HepG2 (cell line): ENCODE data around the gene C1orf159. TPM values are rescaled to one million over a fixed set of nuclear protein-coding genes. Genes with fewer than 3 reads are reported as not detected.

Experiments
- ATAC-seq: fragments of 200-7000 bp; cut with Tn5 transposase; 3 replicates; pipeline ENCODE4 v1.9.1; 2020; ENCODE audit warnings: mild to moderate bottlenecking, moderate library complexity
- BruUV-seq: library from RNA; stranded (reverse); fragments of 400-500 nt; replicated peaks from 2 replicates; lab custom pipeline; 2021; lab: Mats Ljungman, UMichigan
- CTCF ChIA-PET: fragments of 300-600 bp; formaldehyde crosslinking; extraction: SDS; loops from one replicate; lab custom pipeline; 2021; ENCODE audit warnings: low total read pairs, inconsistent platforms, low intra/inter-chr PET ratio; lab: Yijun Ruan, JAX
- POLR2A ChIA-PET: fragments of 350-600 bp; sonication (Branson Sonifier 250); formaldehyde crosslinking; loops from one replicate; lab custom pipeline; 2020; ENCODE audit warnings: antibody characterized with exemption, inconsistent platforms; lab: Yijun Ruan, JAX
- DNase-seq: peaks from one replicate; pipeline ENCODE4 v3.0.0-alpha.2; 2015; ENCODE audit warnings: low spot score
- FAIRE-seq: peaks from 3 replicates; lab custom pipeline; 2011; peaks lifted over from hg19 to GRCh38; lab: Jason Lieb, UNC
- H2AFZ ChIP-seq: one replicate; pipeline ENCODE4 v1.6.1; 2011; ENCODE audit warnings: low read length, inconsistent platforms
- H3K27ac ChIP-seq: fragments of 300-600 bp; 3 replicates; pipeline ENCODE4 v1.8.0; 2011; ENCODE audit warnings: mixed run types, mild to moderate bottlenecking, mixed read lengths, low read length, inconsistent platforms; ENCODE audit not compliant: insufficient read depth; ENCODE audit errors: extremely low read length
- H3K27me3 ChIP-seq, 2 experiments: fragments of 200-600 bp in 1 of 2; 2 replicates in 1 of 2; 3 replicates in 1 of 2; pipeline versions ENCODE4 v1.6.0 to v1.8.0; 2011; ENCODE audit warnings: low read length in 2 of 2, mild to moderate bottlenecking in 2 of 2, moderate library complexity in 2 of 2, inconsistent platforms in 1 of 2; ENCODE audit not compliant: insufficient read depth in 2 of 2, control insufficient read depth in 1 of 2
- H3K36me3 ChIP-seq, 2 experiments: fragments of 200-600 bp in 1 of 2; replicated peaks in 1 of 2; 2 replicates in 1 of 2; 3 replicates in 1 of 2; pipeline versions ENCODE4 v1.5.1 to v1.8.0; 2011; ENCODE audit warnings: low read length in 2 of 2, inconsistent platforms in 1 of 2; ENCODE audit not compliant: insufficient read depth in 2 of 2, control insufficient read depth in 1 of 2
- H3K4me1 ChIP-seq: 2 replicates; pipeline ENCODE4 v1.5.1; 2012; ENCODE audit warnings: low read length, inconsistent platforms; ENCODE audit not compliant: insufficient read depth
- H3K4me2 ChIP-seq: 2 replicates; pipeline ENCODE4 v1.6.0; 2011; ENCODE audit warnings: low read depth, low read length, inconsistent platforms
- H3K4me3 ChIP-seq, 3 experiments: fragments of 200-600 bp in 1 of 3; sonication (generic), shearing (Covaris generic) in 1 of 3; replicated peaks in 1 of 3; 2 replicates each; pipeline ENCODE4 v1.5.1; 2011 to 2016; ENCODE audit warnings: low read length in 3 of 3, inconsistent platforms in 2 of 3, low read depth in 2 of 3, mild to moderate bottlenecking in 2 of 3, control low read depth in 1 of 3, mixed read lengths in 1 of 3; ENCODE audit not compliant: insufficient read depth in 1 of 3
- H3K79me2 ChIP-seq: one replicate; pipeline ENCODE4 v1.6.1; 2011; ENCODE audit warnings: low read length, inconsistent platforms; ENCODE audit not compliant: insufficient read depth
- H3K9ac ChIP-seq: 2 replicates; pipeline ENCODE4 v1.6.0; 2011; ENCODE audit warnings: mild to moderate bottlenecking, low read depth, low read length, inconsistent platforms; ENCODE audit not compliant: insufficient read depth
- H3K9me3 ChIP-seq: 2 replicates; pipeline ENCODE4 v1.5.1; 2012; ENCODE audit warnings: mild to moderate bottlenecking, low read length
- H4K20me1 ChIP-seq: 2 replicates; pipeline ENCODE4 v1.6.0; 2011; ENCODE audit warnings: inconsistent platforms, mild to moderate bottlenecking, low read length, moderate library complexity; ENCODE audit not compliant: insufficient read depth
- CBX2 ChIP-seq, 2 experiments: fragments of 200-600 bp in 1 of 2; sonication (generic); formaldehyde crosslinking in 1 of 2; IDR thresholded peaks; 2 replicates each; pipeline versions ENCODE4 v1.7.0 to v1.8.1; 2018 to 2022; ENCODE audit warnings: low read depth in 2 of 2, low read length in 1 of 2, mild to moderate bottlenecking in 1 of 2, missing genetic modification reagents in 1 of 2
- DDIT3 ChIP-seq: sonication (generic); formaldehyde crosslinking; IDR thresholded peaks from 2 replicates; pipeline ENCODE4 v1.4.0; 2020; ENCODE audit warnings: mild to moderate bottlenecking, missing genetic modification reagents
- HDAC2 ChIP-seq: sonication (generic); formaldehyde crosslinking; IDR thresholded peaks from 2 replicates; pipeline ENCODE4 v1.4.0; 2020; ENCODE audit warnings: missing genetic modification reagents
- KLF12 ChIP-seq: sonication (generic); formaldehyde crosslinking; IDR thresholded peaks from 2 replicates; pipeline ENCODE4 v1.4.0; 2020; ENCODE audit warnings: missing genetic modification reagents, borderline replicate concordance
- KLF15 ChIP-seq: sonication (generic); formaldehyde crosslinking; IDR thresholded peaks from 2 replicates; pipeline ENCODE4 v1.8.1; 2023; ENCODE audit warnings: borderline replicate concordance, mild to moderate bottlenecking, inconsistent platforms, missing genetic modification reagents, mixed read lengths
- NFRKB ChIP-seq: fragments of 450-650 bp; IDR thresholded peaks from 2 replicates; pipeline ENCODE4 v1.6.1; 2017
- PHB2 ChIP-seq: fragments of 450-650 bp; IDR thresholded peaks from 2 replicates; pipeline ENCODE4 v1.6.1; 2018; ENCODE audit not compliant: partially characterized antibody
- REXO4 ChIP-seq: sonication (generic); formaldehyde crosslinking; IDR thresholded peaks from 2 replicates; pipeline ENCODE4 v1.8.0; 2022; ENCODE audit warnings: missing genetic modification reagents, mild to moderate bottlenecking, borderline replicate concordance
- SRSF4 ChIP-seq: fragments of 200-400 bp; formaldehyde crosslinking; IDR thresholded peaks from one replicate; pipeline ENCODE4 v1.6.1; 2018; ENCODE audit warnings: mild to moderate bottlenecking, low read depth, low read length, moderate library complexity; ENCODE audit not compliant: poor library complexity, severe bottlenecking
- ZNF678 ChIP-seq: sonication (generic); formaldehyde crosslinking; IDR thresholded peaks from 2 replicates; pipeline ENCODE4 v1.4.0; 2020; ENCODE audit warnings: mild to moderate bottlenecking, missing genetic modification reagents
- ZNF777 ChIP-seq: sonication (generic); formaldehyde crosslinking; IDR thresholded peaks from 2 replicates; pipeline ENCODE4 v1.4.0; 2020; ENCODE audit warnings: missing genetic modification reagents
- whole genome bisulfite sequencing: methylation state at CpG from one replicate; pipeline ENCODE4 v1.1.6; 2017; ENCODE audit warnings: low lambda C conversion rate; 5-methylcytosine and 5-hydroxymethylcytosine counted together
- in situ Hi-C: cut with HindIII; loops from 2 replicates; pipeline ENCODE4 v1.10.0; 2017; ENCODE audit warnings: low pct_unique_long_range_greater_than_20kb; ENCODE audit not compliant: extremely low pct_ligation_motif_present
- intact Hi-C: fragments of 100-400 bp; cut with micrococcal nuclease; formaldehyde crosslinking; loops from one replicate; pipeline ENCODE4 v1.10.0; 2022; ENCODE audit not compliant: unreplicated experiment
- polyA plus RNA-seq, 8 experiments: library from polyadenylated mRNA; depleted of rRNA in 3 of 8; stranded (reverse) in 7 of 8; unstranded in 1 of 8; fragments of >200 nt; fragmentation: Illumina TruSeq in 4 of 8; extraction: Trizol in 4 of 8; gene quantifications; 2 replicates each; pipeline versions ENCODE4 v1.2.1 to v1.2.3, GENCODE V29; 2011 to 2016; ENCODE audit warnings: low read depth in 4 of 8, missing spikeins in 1 of 8, mixed read lengths in 1 of 8; ENCODE audit not compliant: insufficient read depth in 1 of 8
- total RNA-seq, 5 experiments: library from RNA; depleted of rRNA; stranded (reverse); fragments of >200 nt; fragmentation: Illumina TruSeq; extraction: Trizol; gene quantifications; 2 replicates each; pipeline ENCODE4 v1.2.3, GENCODE V29; 2016; ENCODE audit warnings: low read depth in 1 of 5
- TF ChIP-seq, protein P1 (sequence below): fragments of 450-650 bp; IDR thresholded peaks from 2 replicates; pipeline ENCODE4 v1.6.1; 2016
- TF ChIP-seq, protein P2 (sequence below): fragments of 450-650 bp; IDR thresholded peaks from 2 replicates; pipeline ENCODE4 v1.6.1; 2017; ENCODE audit warnings: mild to moderate bottlenecking
- TF ChIP-seq, protein P3 (sequence below): IDR thresholded peaks from 2 replicates; pipeline ENCODE4 v1.6.1; 2016; ENCODE audit warnings: low read depth
- TF ChIP-seq, protein P4 (sequence below): sonication (generic); formaldehyde crosslinking; IDR thresholded peaks from 2 replicates; pipeline ENCODE4 v1.4.0; 2020; ENCODE audit warnings: missing genetic modification reagents

The C1orf159 gene
- total and polyA plus RNA-seq, 2 of the 13 experiments (the other 11 are each of a cell fraction or from before 2014, with no cell fraction given): 3.8 to 6.7 TPM

DNA sequence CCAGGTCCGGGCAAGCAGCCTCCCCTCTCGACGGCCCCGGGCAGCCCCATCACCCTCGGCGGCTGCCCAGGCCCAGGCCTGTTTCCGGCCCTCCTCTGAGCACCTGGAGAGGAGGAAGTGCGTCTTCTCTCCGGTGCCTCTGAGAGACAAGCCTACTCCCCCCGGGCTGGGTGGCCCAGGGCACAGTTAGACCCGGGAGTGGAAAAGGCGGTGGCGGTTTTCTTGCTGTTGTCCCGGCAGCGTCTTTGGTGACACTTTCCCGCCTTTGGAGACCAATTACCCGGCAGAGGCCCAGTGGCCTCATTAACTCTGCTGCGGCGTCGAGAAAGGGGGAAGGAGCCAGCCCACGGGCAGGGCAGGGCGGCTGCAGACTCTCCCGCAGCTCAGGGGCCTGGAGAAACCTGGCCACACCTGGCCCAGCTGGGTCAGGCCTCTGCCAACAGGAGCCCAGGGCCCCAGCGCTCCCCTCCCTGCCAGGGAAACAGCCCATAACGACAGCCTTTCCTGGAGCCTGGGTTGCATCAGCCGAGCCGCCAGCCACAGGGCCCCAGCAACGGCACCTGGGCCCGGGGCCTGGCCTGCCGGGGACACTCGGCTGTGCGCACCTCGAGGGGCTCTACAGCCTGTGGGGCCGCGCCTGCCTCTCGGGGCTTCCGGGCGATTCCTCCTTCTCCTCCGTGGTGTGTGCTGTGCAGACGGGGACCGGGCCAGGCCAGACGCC is 28.4 kb upstream of the C1orf159 start (continued):
- TF ChIP-seq DDIT3 (no peak), HDAC2 (CRISPR knock-in tag) (no peak), KLF12 (CRISPR knock-in tag) (no peak), CBX2 (IDR thresholded peaks at IDR 0.05; ENCODE audit: low read depth, low read length) (no peak), CBX2 (CRISPR knock-in tag; IDR thresholded peaks at IDR 0.05; ENCODE audit: low read depth) (no peak)
- TF ChIP-seq, protein P1, sequence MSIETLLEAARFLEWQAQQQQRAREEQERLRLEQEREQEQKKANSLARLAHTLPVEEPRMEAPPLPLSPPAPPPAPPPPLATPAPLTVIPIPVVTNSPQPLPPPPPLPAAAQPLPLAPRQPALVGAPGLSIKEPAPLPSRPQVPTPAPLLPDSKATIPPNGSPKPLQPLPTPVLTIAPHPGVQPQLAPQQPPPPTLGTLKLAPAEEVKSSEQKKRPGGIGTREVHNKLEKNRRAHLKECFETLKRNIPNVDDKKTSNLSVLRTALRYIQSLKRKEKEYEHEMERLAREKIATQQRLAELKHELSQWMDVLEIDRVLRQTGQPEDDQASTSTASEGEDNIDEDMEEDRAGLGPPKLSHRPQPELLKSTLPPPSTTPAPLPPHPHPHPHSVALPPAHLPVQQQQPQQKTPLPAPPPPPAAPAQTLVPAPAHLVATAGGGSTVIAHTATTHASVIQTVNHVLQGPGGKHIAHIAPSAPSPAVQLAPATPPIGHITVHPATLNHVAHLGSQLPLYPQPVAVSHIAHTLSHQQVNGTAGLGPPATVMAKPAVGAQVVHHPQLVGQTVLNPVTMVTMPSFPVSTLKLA: no peak

DNA sequence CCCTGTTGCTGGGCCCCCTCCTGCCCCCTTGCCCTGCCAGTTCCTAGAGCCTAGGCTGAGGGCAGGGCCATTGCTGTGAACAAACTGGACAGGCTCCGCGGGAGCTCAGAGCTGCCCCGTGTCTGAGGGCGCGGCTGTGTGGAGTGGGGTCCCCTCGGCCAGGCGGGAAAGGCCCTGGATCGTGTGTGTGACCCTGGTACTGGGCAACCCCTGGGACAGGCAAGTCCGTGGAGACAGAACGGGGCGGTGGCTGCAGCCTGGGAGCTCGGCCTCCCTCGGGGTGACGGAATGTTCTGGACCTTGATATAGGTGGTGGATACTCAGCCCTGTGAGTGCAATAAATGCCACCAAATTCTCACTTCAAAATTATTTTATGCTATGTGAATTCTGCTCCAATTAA is 27.7 kb upstream of the C1orf159 start:
- Histone ChIP-seq H3K4me2 (no peak overlapping the region), H3K36me3 (no peaks in the 10 kb centered on the region), H3K27ac (no peak overlapping the region), H3K4me3 (no peak overlapping the region), H2AFZ (no peak overlapping the region), H4K20me1 (no peaks in the 10 kb centered on the region), H3K27me3 (no peaks in the 10 kb centered on the region), H3K9me3 (no peaks in the 10 kb centered on the region), H3K4me1 (peaks cover 10% of the 10 kb centered on the region; the same call in 1 of the 2 replicates), H3K9ac (no peak overlapping the region), H3K79me2 (no peaks in the 10 kb centered on the region)
- POLR2A ChIA-PET: no interaction called here
- DNase-seq: no peak
- WGBS: 92% methylated on average over 14 of the region's 14 CpGs
- BruUV-seq: no TSS peak
- ATAC-seq: no peak
- intact Hi-C loops (no loop called here), in situ Hi-C loops (no loop called here)
- CTCF ChIA-PET: no interaction called here
- FAIRE-seq: no peak
- TF ChIP-seq ZNF777 (CRISPR knock-in tag) (no peak), PHB2 (no peak), SRSF4 (no peak), REXO4 (CRISPR knock-in tag) (no peak), KLF15 (CRISPR knock-in tag) (no peak), NFRKB (no peak), ZNF678 (CRISPR knock-in tag) (no peak)
- TF ChIP-seq, protein P2, sequence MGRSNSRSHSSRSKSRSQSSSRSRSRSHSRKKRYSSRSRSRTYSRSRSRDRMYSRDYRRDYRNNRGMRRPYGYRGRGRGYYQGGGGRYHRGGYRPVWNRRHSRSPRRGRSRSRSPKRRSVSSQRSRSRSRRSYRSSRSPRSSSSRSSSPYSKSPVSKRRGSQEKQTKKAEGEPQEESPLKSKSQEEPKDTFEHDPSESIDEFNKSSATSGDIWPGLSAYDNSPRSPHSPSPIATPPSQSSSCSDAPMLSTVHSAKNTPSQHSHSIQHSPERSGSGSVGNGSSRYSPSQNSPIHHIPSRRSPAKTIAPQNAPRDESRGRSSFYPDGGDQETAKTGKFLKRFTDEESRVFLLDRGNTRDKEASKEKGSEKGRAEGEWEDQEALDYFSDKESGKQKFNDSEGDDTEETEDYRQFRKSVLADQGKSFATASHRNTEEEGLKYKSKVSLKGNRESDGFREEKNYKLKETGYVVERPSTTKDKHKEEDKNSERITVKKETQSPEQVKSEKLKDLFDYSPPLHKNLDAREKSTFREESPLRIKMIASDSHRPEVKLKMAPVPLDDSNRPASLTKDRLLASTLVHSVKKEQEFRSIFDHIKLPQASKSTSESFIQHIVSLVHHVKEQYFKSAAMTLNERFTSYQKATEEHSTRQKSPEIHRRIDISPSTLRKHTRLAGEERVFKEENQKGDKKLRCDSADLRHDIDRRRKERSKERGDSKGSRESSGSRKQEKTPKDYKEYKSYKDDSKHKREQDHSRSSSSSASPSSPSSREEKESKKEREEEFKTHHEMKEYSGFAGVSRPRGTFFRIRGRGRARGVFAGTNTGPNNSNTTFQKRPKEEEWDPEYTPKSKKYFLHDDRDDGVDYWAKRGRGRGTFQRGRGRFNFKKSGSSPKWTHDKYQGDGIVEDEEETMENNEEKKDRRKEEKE: no peak
- TF ChIP-seq, protein P3, sequence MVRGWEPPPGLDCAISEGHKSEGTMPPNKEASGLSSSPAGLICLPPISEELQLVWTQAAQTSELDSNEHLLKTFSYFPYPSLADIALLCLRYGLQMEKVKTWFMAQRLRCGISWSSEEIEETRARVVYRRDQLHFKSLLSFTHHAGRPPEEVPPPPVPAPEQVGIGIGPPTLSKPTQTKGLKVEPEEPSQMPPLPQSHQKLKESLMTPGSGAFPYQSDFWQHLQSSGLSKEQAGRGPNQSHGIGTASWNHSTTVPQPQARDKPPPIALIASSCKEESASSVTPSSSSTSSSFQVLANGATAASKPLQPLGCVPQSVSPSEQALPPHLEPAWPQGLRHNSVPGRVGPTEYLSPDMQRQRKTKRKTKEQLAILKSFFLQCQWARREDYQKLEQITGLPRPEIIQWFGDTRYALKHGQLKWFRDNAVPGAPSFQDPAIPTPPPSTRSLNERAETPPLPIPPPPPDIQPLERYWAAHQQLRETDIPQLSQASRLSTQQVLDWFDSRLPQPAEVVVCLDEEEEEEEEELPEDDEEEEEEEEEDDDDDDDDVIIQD (CRISPR knock-in tag): no peak
- TF ChIP-seq, protein P4, sequence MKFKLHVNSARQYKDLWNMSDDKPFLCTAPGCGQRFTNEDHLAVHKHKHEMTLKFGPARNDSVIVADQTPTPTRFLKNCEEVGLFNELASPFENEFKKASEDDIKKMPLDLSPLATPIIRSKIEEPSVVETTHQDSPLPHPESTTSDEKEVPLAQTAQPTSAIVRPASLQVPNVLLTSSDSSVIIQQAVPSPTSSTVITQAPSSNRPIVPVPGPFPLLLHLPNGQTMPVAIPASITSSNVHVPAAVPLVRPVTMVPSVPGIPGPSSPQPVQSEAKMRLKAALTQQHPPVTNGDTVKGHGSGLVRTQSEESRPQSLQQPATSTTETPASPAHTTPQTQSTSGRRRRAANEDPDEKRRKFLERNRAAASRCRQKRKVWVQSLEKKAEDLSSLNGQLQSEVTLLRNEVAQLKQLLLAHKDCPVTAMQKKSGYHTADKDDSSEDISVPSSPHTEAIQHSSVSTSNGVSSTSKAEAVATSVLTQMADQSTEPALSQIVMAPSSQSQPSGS (CRISPR knock-in tag): no peak
